RWPE1 (cell line): Measurements from ENCODE around the gene WDR86.

Source experiments
- CTCF ChIA-PET: fragments of 350-600 bp; sonication (Branson Sonifier 250); formaldehyde crosslinking; extraction: SDS; loops from one replicate; lab custom pipeline; 2021; lab: Yijun Ruan, JAX
- POLR2A ChIA-PET: fragments of 400-600 bp; formaldehyde crosslinking; extraction: SDS; loops from one replicate; lab custom pipeline; 2020; ENCODE audit warnings: antibody characterized with exemption; ENCODE audit not compliant: low non-redundant PET; lab: Yijun Ruan, JAX
- DNase-seq: peaks from one replicate; pipeline ENCODE4 v3.0.0; 2012; ENCODE audit warnings: low spot score
- H3K27ac ChIP-seq: fragments of 450-650 bp; 2 replicates; pipeline ENCODE4 v1.5.1; 2017
- TF ChIP-seq, protein P1 (sequence below): fragments of 450-650 bp; conservative IDR thresholded peaks from 2 replicates; pipeline ENCODE4 v1.5.1; 2017; ENCODE audit warnings: low read depth, mild to moderate bottlenecking

The WDR86 gene

DNA sequence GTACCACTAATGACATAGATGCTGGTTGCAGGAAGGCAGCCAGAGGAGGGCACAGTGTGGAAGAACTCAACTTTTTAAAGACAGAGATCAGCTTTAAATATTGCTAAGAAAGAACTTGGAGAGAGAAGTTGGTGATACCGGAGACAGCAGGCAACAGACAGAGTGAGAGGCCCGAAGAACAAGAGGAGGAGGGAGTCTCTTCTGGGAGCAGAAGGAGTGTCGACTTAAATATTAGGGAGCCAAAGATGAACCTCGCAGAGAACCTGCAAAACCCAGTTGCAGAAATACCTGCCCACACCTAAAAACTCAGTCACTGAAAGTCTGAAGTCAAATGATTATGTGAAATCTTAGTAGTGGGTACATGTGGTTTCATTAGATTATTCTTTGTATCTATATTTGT lies 3.4 kb upstream of the WDR86 start:
- ChIA-PET CTCF (no interaction called here), POLR2A (no interaction called here)
- TF ChIP-seq, protein P1, sequence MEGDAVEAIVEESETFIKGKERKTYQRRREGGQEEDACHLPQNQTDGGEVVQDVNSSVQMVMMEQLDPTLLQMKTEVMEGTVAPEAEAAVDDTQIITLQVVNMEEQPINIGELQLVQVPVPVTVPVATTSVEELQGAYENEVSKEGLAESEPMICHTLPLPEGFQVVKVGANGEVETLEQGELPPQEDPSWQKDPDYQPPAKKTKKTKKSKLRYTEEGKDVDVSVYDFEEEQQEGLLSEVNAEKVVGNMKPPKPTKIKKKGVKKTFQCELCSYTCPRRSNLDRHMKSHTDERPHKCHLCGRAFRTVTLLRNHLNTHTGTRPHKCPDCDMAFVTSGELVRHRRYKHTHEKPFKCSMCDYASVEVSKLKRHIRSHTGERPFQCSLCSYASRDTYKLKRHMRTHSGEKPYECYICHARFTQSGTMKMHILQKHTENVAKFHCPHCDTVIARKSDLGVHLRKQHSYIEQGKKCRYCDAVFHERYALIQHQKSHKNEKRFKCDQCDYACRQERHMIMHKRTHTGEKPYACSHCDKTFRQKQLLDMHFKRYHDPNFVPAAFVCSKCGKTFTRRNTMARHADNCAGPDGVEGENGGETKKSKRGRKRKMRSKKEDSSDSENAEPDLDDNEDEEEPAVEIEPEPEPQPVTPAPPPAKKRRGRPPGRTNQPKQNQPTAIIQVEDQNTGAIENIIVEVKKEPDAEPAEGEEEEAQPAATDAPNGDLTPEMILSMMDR = no peak

DNA sequence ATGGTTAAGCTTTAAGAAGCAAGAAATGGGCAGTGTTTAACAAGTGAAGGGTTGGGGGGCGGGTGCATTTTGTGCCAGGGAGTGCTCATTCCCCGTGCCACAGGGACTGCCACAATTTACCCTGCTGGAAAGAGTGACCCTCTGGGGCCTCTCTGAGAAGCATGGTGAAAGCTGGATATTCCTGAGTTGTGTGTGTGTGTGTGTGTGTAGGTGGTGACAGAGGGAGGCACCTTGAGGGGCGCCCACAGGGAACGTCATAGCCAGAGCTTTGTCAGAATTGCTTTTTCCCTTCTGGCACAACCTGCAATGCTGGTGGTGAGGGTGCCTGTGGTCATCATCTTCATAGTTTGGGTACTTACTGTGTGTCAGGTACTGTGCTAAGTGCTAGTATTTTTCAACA lies 2.5 kb upstream of the WDR86 start:
- ChIA-PET CTCF (no interaction called here), POLR2A (no interaction called here)
- TF ChIP-seq, protein P1 = no peak
- DNase-seq = no peak
- H3K27ac ChIP-seq = no peak overlapping the region

More for the DNA sequence above, 3.4 kb upstream of the WDR86 start:
- no peak overlapping the region for H3K27ac ChIP-seq
- DNase-seq = no peak

DNA sequence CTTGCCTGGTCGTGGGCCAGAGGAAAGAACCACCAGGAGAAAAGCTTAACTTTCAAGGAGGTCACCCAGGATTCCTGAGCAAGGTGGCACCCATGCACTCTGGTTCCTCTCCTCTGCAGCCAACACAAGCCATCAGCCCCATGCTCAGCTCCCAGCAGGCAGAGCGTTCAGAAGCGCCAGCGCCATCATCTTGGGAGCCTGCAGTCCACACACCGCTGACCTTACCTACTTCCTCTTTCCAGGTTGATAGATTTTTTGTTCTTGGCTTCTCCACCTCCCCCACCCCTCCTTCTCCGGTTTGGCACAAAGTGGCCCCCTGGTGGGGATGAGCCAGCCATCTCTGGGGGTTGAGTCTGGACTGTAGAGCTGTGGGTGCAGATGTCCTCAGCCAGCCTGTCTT lies 1.7 kb upstream of the WDR86 start:
- H3K27ac ChIP-seq = no peak overlapping the region
- POLR2A ChIA-PET = no interaction called here
- DNase-seq = no peak

DNA sequence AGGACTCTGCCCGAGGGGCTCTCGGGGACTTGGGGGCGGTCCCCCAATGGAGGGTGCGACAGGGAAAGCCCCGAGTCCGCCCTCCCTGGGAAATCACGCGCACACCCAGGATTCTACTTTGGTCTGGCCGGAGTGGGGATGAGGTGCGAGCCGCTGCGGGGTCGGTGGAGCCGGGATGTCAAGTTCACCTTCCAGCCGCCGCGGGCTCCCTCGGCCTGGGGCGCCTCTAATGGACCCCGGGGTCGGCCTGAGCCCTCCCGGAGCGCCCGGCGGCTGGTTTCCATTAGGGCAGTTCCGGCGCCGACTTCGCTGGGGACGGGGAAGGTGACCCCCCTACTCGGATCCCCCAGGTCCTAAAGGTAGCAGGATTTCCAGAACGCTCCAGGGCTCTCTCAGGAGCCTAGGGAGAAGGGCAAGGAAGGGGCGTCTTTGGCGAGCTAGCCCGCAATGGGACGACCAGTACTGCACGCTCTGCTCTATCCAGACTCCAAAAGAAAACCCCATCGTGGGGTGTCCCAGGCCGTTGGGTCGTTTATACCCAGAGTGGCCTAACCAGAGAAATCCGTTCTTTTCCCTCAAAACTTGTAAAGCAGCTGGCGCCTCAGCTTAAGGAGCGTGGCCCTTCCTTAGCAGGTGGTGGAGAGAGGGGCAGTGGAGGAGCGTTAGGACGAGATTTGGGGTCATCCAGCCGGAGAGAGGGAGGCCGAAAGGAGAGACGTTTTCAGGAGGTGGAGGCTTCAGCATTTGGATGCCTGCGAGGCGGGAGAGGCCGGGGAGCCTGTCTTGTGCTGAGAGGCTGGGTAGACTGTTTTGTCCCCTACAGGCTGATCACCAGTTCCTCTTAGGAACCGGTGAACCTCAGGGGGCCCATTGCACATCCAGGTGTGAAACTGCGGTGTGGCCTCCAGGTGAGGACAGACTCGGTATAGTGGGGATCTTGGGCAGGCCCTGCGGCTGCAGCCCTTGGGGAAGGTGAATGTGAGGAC lies 860 bp upstream of the WDR86 start:
- no peak for DNase-seq
- ChIA-PET POLR2A (no interaction called here), CTCF (no interaction called here)
- no peak overlapping the region for H3K27ac ChIP-seq
- TF ChIP-seq, protein P1 = no peak

More for the DNA sequence above, 1.7 kb upstream of the WDR86 start:
- CTCF ChIA-PET = no interaction called here
- TF ChIP-seq, protein P1 = no peak

DNA sequence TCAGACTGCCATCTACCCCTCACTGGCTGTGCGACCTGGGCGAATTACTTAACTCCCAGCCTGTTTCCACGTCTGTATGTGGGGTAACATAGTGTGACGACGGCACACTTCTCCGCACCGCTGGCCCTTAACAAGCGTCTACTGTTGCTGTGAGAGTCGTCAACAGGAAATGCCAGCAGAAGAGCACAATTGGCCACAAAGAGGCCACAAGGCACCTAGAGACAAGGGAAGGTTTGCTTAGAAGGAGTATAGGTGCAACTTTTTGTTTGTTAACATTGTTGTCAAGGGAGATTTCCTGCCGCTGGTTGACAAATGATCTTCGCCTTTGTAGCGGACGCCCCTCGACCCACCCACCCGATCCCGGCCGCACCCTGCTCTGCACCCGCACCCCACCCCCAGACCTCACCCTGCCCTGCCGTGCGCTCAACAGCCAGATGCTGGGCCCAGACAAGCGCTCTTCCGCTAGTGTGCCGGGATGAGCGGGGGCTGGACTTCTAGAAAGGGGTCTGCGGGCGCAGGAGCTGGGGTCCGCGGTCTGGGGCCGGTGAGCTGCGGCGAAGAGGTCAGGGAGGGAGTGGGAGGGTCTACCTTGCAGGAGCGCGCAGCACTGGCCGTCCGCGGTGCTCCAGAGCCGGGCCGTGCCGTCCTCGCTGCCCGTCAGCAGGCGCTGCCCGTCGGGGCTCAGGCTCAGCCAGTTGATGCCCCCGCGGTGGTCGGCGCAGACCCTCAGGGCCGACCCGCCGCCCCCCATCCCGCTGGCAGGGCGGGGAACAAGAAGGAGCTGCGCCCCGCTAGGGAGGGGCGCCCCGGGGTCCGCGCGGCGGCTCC lies 785 bp downstream of the WDR86 start:
- POLR2A ChIA-PET = no interaction called here
- TF ChIP-seq, protein P1 = no peak
- no peak overlapping the region for H3K27ac ChIP-seq
- CTCF ChIA-PET = interaction anchor here (0.6 kb wide), 1 partner anchor 15 kb away, joined by 3 read pairs; no protein-coding TSS in a partner anchor
- no peak for DNase-seq

DNA sequence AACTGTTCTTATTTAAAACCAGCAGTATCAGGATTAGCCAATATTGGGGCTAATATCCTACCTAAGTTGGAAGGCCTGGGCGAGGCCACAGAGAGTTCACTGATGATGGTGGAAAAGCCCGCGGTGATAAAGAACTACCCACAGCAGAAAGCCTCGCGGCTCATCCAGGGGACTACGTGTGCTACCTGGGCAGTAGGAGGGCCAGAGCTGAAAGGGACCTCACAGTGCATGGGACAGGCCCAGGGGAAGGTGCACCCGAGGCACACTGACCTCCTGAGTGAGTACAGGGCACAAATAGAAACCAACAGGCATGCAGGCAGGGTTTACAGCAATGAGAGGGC lies 1.4 kb downstream of the WDR86 start:
- POLR2A ChIA-PET = no interaction called here
- no peak overlapping the region for H3K27ac ChIP-seq
- TF ChIP-seq, protein P1 = no peak
- CTCF ChIA-PET = interaction anchor here (0.6 kb wide), 1 partner anchor 14 kb away, joined by 3 read pairs; no protein-coding TSS in a partner anchor
- DNase-seq = no peak
